ENCODE measurements around the gene MCM3. TPM values are rescaled to one million over a fixed set of nuclear protein-coding genes. Genes with fewer than 3 reads are reported as not detected.

MCM3 gene
- polyA plus RNA-seq, 3 donors = 110 to 142 (median 137) TPM

- peak in 9 of 11 donors; percentile 23 to 57 (median 38) for DNase-seq (ENCODE audit: extremely low read depth in 1 of 11, low read depth in 9 of 11, low spot score in 4 of 11)
Observed at GRCh38 chr6:52263709-52264540, 20.6 kb downstream of the MCM3 start.

DNA sequence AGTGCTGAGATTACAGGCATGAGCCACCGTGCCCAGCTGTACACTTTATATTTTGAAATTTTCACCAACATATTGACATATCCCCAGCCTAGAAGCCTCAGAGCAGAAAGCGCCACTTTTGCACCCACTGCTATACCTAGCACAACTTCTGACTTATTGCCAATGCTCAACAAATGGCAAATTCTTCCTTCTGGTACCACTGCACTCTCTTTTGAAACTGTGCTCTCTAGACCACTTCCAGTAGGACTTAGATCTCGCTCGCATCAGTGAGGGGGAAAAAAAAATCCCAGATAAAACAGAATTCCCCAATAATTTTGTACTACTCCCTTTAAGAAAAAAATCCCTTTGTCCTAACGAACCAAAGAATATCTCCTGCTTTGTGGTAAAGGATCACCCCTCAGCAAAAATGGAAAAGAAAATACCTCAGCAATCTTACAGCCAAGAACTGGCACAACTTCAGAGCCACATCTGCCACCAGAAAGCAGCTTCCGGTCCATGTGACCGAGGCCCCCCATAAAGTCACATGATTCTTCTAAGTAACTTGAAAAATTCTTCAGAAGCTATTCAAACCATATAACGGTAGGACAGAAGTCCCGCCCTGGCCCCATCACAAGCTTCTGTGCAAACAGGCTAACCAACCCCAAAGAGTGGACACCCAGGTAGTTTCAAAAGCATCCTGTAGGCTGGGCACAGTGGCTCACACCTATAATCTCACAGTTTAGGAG is 21.8 kb downstream of the MCM3 start:
- DNase-seq (ENCODE audit: extremely low read depth in 1 of 11, low read depth in 9 of 11, low spot score in 4 of 11) = no peak

DNA sequence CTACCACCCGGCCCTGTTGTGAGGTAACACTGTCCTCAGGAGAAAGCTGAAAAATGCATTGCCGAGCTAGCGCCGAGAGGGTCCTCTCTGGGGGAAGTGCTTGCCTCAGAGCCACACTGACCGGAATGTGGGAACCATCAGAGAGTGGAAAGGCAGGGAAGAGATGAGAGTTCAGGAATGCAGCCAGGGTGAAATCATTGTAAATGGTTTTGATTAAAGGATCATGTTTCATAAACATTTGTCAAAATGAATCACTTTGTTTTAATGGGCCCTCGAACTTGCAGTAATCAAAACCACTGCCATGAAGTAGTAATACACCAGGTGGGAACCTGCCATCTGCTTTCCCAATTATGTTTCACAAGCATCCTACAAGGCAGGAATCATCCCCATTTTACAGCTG is 23.3 kb downstream of the MCM3 start:
- DNase-seq (ENCODE audit: extremely low read depth in 1 of 11, low read depth in 9 of 11, low spot score in 4 of 11) = no peak

GRCh38 chr6:52260634-52261033 is 23.9 kb downstream of the MCM3 start:
- DNase-seq (ENCODE audit: extremely low read depth in 1 of 11, low read depth in 9 of 11, low spot score in 4 of 11) = no peak

- no peak for DNase-seq (ENCODE audit: extremely low read depth in 1 of 11, low read depth in 9 of 11, low spot score in 4 of 11)
Observed at GRCh38 chr6:52255434-52255833, 29.1 kb downstream of the MCM3 start.

DNA sequence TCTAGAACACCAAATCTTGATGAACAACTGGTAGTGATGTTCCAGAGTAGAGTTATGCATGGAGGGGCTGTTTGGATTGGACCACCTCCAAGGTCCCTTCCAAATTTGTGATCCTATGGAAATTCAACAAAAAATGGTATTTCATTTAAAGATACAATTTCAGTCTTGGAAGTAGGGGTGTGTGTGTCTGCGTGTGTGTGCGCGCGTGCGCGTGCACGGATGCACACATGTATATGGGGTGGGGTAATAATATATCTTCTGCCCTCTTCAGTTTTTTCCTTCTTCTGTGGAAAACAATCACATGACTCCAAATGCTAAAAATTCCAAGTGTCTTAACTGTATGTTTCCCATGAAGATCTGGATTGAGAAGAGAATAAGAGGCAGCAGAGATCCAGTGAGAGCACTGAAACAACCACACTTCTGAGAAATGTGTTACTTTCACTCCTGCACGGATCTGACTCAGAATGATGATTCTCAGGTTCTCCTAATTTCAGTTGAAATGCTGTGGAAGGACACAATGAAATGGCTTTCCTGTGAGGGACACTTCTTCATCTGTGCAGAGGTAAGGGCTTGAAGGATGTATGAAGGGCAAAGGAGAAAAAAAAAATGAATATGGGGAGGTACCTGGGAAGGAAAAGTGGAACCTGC is 29.7 kb downstream of the MCM3 start:
- DNase-seq (ENCODE audit: extremely low read depth in 1 of 11, low read depth in 9 of 11, low spot score in 4 of 11) = no peak

DNA sequence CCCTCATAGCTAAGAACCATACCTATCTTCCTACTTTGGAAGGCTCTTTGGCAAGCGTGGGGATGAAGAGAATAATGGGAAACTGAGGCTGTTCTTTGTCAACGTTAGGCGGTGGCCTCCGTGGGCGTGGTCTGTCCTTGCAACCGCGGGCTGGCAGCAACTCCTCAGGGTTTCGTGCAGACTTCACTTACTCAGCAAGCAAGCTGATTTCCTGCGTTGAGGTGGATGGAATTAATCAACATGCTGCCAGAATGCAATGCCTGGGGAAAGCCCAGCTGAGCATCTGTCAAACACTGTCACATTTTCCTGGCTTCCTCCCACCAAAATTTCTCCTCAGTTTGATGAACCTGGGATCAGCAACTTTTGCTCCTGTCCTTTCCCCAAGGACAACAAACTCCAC is 31.0 kb downstream of the MCM3 start:
- no peak for DNase-seq (ENCODE audit: extremely low read depth in 1 of 11, low read depth in 9 of 11, low spot score in 4 of 11)

- DNase-seq (ENCODE audit: extremely low read depth in 1 of 11, low read depth in 9 of 11, low spot score in 4 of 11) = no peak
Observed at GRCh38 chr6:52251113-52251512, 33.4 kb downstream of the MCM3 start.

DNA sequence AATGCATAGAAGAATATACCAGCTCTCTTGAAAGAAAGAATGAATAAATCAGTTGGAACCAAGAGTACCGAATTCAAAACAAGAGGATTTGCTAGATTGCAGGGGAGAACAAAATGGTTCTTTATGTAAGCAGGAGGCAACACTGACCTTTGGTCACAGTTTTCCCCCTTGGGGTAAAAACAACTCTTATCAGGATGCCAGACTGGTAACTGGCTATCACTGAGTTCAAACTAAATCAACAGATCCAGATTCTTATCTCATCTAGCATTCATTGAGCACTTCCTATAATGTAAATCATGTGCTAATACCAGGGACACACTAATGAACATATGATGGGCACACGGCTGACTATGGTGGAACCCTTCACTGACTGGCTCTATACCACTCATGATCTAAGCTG is 35.5 kb downstream of the MCM3 start:
- DNase-seq (ENCODE audit: extremely low read depth in 1 of 11, low read depth in 9 of 11, low spot score in 4 of 11) = no peak

GRCh38 chr6:52245425-52245824 is 39.1 kb downstream of the MCM3 start:
- no peak for DNase-seq (ENCODE audit: extremely low read depth in 1 of 11, low read depth in 9 of 11, low spot score in 4 of 11)

- DNase-seq (ENCODE audit: extremely low read depth in 1 of 11, low read depth in 9 of 11, low spot score in 4 of 11) = no peak
Observed at GRCh38 chr6:52244400-52244799, 40.1 kb downstream of the MCM3 start, which contains the start of gene IL17F. TSS of gene IL17F (minus strand) at chr6:52244500. CDS start at chr6:52244429, 71 bp downstream.

GRCh38 chr6:52243282-52243893 is 41.2 kb downstream of the MCM3 start:
- DNase-seq (ENCODE audit: extremely low read depth in 1 of 11, low read depth in 9 of 11, low spot score in 4 of 11) = no peak

GRCh38 chr6:52241819-52242218 is 42.7 kb downstream of the MCM3 start:
- DNase-seq (ENCODE audit: extremely low read depth in 1 of 11, low read depth in 9 of 11, low spot score in 4 of 11) = no peak

DNA sequence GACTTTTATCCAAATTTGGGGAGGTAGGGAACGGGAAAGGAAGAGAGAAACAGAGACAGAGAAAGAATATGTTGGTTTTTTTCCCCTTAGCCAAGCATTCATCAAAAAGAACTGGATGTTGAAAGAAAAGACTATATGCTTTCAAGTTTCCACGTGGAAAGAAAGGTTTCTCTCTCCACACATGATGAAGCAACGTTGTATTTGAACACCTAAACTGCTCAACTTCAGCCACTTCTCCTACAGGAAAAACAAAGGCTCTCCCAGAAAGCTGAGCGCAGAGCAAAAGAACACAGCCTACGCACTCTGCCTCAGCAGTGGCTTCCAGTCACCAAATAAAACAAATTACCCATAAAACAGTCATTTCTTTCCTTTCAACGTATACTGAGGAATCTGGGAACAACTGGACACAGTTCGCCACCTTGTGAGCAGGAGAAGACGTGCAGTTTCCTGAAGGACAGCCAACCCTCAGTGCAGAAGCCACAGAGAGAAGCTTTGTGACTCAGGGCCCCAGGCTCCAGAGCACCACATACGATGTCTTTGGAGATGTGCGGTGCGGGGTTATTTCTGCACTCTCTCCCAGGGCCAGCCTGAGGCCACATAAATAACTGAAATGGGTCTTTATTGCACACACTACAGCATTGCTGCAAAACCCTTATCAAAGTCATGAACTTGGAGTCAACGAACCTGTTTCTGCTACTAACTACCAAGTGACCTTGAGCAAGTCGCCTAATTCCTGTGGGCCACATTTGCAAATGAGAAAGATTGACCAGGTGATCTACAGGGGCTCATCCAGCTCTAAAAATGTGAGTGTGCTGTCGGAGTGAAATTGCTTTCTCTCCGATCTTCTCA is 50.3 kb downstream of the MCM3 start:
- peak; percentile 51 to 81 (median 70) for DNase-seq (ENCODE audit: extremely low read depth in 1 of 11, low read depth in 9 of 11, low spot score in 4 of 11)

- DNase-seq (ENCODE audit: extremely low read depth in 1 of 11, low read depth in 9 of 11, low spot score in 4 of 11) = no peak
Observed at GRCh38 chr6:52233005-52233404, 51.5 kb downstream of the MCM3 start.

DNA sequence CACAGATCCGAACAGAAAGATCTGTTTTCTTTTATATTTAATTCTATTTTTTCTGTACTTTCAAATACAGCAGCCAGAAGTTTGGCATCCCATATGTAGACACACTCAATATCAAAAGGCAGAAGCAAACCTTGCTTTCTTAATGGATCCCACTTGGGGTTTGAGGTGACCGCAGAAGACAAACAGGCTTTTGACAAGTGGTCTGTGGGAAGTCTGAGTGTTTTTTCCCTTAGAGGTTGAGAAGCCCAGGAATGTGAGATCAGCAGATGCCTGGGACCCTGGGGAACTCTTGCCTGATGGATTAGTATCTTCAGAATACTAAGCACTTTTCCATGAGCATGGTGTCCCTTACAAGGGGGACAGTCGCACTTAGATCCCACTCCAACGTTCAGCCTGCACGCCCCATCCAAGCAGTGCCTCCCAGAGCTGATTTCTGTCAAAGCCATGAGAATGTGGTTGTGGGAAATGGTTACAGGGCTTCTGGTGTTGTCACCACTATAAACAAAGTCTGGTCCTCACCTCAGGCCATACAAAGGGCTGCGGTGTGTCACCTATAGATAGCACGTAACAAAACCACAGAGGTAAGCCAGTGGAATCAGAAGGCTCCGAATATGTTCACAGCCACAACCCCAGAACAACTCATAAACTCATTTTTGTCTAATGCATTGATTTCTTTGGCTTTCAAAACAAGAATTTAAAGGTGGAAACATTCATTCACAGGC is 53.0 kb downstream of the MCM3 start:
- no peak for DNase-seq (ENCODE audit: extremely low read depth in 1 of 11, low read depth in 9 of 11, low spot score in 4 of 11)

DNA sequence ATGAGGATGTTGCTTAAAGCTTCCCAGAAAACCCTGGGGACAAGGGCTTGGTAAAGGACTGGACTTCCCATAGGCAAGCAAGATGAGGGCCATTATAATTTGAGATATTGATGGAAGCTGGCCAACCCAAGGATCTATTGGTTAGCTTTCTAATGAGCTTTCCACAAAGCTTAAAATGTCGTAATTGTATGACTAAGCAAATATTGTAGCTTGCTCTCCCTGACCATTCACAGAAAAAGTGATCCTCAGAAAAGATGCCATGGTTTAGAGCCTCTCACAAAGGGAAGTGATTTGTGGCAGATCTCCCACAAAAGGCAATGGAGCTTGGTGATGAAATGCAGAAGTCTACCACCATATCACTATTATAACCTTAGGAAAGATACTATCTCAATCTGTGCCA is 53.9 kb downstream of the MCM3 start:
- no peak for DNase-seq (ENCODE audit: extremely low read depth in 1 of 11, low read depth in 9 of 11, low spot score in 4 of 11)

DNA sequence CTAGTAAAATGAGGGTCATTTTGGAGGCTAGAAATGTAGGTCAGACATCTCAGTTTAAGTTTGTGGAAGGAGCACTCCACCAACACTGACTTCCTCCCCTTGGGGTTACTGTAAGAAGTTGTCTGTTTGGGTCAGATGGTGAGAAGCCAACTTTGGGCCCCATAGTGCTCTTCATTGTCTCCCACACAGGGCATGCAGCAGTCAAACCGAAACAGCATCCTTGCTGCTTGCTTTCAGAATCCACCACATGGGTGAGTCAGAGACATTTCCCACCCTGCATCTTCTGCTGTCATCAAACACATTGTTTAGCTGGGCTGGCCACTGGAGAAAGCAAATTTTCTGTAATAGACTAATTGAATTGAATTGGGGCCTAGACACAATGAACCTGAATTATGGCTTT is 57.0 kb downstream of the MCM3 start:
- DNase-seq (ENCODE audit: extremely low read depth in 1 of 11, low read depth in 9 of 11, low spot score in 4 of 11) = no peak
